CD4-positive, alpha-beta T cell treated with Interleukin-2 at 100 ng/mL for 4 hours (primary cell): ENCODE results near the gene PIK3R2.
A peak's percentile ranks its signal among the peaks of the same experiment; 100 is the strongest.
"Not testable (repeated sequence)": the region's sequence is repeated elsewhere in the genome, so short reads cannot be mapped to it uniquely, and the experiment has no call there.

Source experiments
- DNase-seq: peaks from one replicate; pipeline ENCODE4 v3.0.0-alpha.2; 2020; ENCODE audit warnings: low spot score

PIK3R2 gene

DNA sequence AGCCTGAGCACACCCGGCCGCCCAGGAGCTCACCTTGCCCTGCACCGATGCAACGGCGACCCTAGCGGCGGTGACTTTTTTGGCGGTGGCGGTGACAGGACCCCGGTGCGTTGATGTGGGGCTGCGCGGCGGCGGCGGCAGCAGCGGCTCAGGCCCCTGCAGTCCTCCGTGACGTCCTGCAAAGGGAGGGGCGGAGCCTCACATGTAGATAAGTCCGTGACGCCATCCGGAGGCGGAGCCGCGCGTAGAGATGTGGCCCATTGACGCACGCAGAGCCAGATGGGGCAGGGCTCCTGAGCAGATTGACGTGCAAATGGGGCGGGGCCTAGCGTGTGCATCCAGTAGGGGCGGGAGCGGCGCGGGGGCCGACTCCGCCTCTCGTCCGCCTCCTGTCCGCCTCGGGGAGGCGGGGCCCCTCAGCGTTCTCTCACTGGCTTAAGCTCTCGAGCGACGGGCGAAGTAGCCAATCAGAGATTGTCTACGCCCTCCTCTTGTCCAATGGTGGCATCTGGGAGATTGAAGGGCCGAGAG is 51.0 kb downstream of the PIK3R2 start, which contains the start of gene RAB3A:
RAB3A (minus strand) TSS at position 180 of the 531 bp plus-strand sequence. CDS start 1,302 bp downstream, outside the sequence.
- peak; percentile 99 for DNase-seq

DNA sequence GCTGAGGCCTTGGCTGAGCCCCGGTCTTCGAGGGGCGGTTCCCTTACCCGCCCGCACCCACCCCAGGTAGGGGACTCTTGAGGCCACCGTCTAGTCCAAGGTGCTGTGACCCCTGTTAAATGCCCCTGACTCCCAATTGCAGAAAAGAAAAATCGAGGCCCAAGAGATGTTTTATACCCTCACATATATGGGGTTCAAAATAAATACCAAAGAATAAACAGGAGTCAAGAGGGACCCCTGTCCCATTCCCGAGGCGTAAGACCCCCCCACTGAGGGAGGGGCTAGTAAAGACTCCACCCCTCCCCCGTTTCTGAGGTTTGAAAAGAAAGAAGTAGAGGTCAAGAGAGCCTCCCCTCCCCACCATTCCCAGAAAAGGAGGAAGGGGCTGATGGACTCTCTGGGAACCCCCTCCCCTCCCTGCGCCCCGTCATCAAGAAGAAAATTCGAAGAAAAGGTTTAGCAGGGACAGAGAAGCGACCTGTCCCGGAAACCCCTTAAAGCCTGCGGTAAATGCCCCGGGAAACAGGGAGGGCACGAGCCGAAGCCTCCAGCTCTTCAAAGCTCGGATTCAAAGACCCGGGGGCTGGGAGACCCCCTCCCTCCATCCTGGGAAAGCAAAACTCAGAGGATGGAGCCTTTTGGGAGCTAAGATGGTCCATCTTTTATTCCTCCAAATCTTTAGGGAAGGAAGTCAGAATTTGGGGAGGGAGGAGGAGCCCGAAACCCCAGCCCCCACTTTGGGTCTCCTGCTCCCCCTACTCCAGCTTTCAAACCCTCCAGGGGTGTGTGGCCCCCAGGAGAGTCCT is 51.6 kb downstream of the PIK3R2 start:
- peak; percentile 46 for DNase-seq

DNA sequence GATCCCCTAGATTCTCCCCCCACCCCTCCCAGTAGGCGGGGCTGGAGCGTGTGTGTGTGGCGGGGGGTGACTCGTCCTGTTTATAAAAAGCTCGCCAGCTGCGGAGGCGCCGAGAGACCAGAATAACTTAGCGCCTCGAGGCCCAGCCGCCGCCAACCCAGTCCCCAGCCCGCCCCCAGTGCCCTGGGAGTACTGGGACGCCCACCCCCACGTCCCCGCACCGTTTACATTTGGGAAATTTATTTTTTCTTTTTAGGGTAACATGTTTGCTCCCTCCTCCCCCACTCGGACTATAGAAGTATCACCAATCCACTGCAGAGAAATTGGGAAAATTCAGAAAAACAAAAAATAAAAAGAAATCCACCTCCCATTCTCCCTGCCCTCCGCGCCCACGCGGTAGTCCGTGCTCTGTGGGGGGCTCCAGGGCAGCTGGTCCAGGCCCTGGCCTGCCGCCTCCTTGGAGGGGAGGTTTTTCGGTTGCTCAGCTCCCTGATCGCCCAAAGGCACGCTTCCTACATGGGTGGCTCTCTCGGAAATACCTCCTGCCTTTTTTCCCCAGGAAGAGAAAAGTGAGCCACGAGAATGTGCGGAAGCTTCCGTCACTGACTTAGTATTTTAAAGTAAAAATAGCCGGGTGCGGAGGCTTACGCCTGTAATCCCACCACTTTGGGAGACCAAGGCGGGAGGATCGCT is 52.4 kb downstream of the PIK3R2 start:
- peak; percentile 60 for DNase-seq

DNA sequence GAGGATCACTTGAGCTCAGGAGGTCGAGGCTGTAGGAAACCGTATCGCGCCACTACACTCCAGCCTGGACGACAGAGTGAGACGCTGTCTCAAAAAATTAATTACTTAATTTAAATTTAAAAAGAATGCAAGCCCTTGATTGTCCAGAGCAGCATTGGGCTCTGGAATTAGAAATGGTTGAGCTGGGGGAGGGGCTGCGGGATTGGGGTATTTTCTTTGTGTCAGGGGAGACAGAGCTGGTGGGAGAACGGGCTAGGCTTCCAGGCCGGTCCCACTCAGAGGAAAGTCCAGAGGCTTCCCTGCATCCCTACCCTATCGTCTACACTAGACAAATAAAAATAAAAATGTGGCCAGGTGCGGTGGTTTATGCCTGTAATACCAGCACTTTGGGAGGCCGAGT is 53.1 kb downstream of the PIK3R2 start:
- DNase-seq = no peak

DNA sequence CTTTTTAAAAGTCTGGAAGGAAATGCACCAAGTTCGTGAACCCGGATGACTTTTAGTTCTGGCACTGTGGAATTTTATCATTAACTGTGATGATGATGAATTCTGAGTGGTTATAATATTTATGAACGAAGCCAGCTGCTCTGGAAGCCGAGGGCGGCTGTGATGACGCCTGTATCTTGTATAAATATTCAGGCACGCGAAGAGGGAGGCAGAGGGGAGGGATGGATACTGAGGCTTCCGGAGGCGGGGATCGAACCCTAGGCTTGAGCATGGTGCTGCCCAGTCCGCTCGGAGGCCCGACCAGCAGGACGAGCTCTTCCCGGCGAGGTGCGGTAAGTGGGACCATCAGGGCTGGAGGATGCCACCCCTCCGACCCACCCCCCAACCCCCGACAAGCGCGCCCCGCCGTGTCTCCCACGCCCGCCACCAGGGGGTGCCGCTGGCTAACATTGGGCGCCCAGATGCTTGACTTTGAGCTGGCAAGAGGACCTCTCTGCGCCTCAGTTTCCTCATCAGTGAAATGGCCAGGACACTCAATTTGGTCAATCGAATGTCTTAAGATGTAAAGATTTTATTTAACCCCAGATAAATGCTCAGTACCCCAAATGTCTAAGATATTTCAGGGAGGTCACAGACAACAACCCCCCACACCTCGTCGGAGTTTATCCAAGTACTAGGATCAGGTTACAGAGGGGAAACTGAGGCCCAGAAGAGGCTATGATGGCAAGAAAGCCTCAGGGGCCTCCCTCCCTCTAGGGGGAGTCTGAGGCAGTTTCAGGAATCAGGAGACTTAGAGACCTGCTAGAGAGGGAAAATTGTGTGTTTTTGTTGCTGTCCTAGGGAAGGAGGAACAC is 55.4 kb downstream of the PIK3R2 start:
- DNase-seq = peak; percentile 47

DNA sequence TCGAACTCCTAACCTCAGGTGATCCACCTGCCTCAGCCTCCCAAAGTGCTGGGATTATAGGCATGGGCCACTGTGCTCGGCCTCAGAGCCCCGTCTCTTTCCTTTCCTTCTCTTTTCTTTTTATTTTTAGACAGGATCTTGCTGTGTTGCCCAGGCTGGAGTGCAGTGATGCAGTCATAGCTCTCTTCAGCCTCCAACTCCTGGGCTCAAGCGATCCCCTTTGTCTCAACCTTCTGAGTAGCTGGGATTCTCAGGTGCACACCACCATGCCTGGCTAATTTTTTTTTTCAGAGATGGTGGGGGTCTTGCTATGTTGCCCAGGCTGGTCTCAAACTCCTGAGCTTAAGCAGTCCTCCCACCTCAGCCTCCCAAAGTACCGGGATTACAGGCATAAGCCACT is 56.9 kb downstream of the PIK3R2 start:
- DNase-seq = not testable (repeated sequence)

DNA sequence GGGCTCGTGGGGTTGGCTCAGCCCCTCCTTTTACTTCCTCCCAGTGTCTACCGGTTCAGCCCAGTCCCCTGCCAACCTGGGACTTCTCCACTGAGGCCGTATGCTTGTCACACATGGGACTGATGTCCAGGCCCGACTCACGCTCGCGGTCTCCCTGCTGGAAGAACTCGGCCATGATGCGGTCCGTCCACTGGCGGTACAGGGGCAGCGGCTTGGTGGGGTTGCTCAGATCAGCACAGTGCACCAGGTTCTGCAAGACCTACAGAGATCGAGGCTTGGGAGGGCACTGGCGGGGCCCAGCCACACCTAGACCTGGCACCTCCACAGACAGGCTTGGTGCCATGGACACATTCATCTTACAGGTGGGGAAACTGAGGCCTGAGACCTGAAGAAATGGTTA is 58.7 kb downstream of the PIK3R2 start:
- DNase-seq = no peak

DNA sequence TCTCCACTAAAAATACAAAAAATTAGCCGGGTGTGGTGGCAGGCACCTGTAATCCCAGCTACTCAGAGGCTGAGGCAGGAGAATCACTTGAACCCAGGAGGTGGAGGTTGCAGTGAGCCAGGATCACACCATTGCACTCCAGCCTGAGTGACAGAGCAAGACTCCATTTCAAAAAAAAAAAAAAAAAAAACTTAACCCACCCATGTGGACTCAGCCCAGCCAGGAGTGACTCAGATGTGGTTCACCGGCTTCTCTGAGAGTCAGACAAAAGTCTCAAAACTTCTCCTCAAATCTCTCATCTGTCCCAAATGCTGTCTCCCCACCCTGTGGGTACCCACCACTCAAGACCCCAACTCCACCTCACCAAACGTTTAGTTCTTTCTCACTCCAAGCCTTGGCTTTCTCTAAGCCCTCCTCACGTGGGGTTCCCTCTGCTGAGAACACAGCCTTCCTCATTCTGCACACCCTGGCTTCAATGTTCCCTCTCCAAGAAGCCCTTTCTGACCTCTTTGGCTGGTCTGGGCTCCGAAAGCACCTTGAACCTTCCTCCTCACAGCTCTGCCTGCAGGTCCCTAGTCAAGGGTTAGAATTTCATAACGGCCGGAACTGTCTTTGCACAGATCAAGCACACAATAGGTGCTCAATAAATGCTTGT is 61.9 kb downstream of the PIK3R2 start:
- DNase-seq = no peak

DNA sequence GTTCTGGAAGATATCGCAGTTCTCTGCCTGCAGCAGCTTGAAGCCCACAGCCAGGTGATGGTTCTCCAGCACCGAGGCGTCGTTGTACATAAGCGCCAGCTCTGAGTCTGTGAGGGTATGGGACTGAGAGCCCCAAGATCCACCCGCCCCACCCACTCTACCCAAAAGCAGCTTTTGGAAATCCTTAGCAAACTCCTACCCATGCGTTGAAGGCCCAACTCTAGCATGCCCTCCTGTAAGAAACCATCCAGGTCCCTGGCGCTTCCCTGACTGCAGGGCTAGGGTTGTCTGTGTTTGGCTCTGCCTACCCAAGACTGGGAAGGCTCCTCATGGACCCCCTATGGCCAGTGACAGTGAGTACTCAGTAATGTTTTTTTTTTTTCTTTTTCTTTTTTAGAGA is 63.8 kb downstream of the PIK3R2 start:
- DNase-seq = no peak

DNA sequence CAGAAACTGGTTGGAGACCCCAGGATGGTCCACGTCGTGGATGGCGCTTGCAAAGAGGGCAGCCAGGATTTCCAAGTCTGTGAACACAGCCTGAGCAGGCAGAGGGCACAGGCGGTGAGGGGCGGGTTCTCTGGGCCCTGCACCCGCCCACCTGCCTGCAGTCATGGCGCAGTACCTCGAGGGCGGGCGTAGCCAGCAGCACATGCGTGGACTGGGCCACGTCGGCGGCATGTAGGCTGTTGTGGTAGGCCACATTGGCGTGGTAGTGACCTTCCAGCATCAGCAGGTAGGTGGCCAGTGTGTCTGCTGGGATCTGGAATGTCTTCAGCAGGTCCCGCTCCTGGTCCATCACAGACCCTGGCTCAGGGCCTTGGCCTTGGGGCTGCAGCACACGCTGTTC is 65.2 kb downstream of the PIK3R2 start:
- no peak for DNase-seq

DNA sequence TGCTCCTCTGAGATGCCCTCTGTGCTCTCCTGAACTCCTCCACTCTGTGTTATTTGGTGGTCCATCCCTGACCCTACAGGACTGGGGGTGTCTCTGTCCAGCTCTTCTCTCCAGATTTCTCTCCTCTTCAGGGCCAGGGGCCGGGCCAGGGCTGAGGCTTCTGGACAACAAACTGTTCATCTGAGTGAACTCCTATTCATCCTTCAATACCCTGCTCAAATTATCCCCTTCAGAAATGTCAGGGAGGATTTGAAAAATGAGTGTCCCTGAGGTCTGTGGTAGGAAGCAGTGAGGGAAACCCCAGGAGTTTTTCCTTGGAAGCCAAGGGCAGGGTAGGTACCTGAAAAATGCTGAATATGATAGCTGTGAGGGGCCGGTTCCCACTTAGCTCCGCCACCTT is 65.6 kb downstream of the PIK3R2 start:
- no peak for DNase-seq
